Sigmoid colon (tissue), 7 donors: Measurements from ENCODE around the gene C7orf25. TPM values are rescaled to one million over a fixed set of nuclear protein-coding genes. Genes with fewer than 3 reads are reported as not detected.
"Not testable (repeated sequence)": the region's sequence is repeated elsewhere in the genome, so short reads cannot be mapped to it uniquely, and the experiment has no call there.

Source experiments
- DNase-seq: peaks from one replicate; pipeline ENCODE4 v3.0.0-alpha.2; 2019
- H3K27ac ChIP-seq, 4 donors: fragments of 200-600 bp; sonication (generic); one replicate each; pipeline ENCODE4 v1.5.1; 2016 to 2019; ENCODE audit warnings: mild to moderate bottlenecking in 1 of 4
- H3K27me3 ChIP-seq, 3 donors: fragments of 200-600 bp; sonication (generic); one replicate each; pipeline ENCODE4 v1.5.1; 2019; ENCODE audit warnings: mild to moderate bottlenecking in 1 of 3
- H3K36me3 ChIP-seq, 4 donors: fragments of 200-600 bp; sonication (generic); one replicate each; pipeline ENCODE4 v1.5.1; 2016 to 2019
- H3K4me1 ChIP-seq, 4 donors: fragments of 200-600 bp; sonication (generic); one replicate each; pipeline ENCODE4 v1.5.1; 2017 to 2019
- H3K4me3 ChIP-seq, 4 donors: fragments of 200-600 bp; sonication (generic); one replicate each; pipeline ENCODE4 v1.5.1; 2017 to 2019; ENCODE audit warnings: mild to moderate bottlenecking in 2 of 4, moderate library complexity in 1 of 4
- H3K9me3 ChIP-seq, 4 donors: fragments of 200-600 bp in 3 of 4; sonication (generic) in 3 of 4; one replicate each; pipeline versions ENCODE4 v1.5.1 to v1.6.1; 2013 to 2019
- CTCF ChIP-seq, 4 experiments: fragments of 450-650 bp in 3 of 4; fragments of 200-600 bp in 1 of 4; IDR thresholded peaks; one replicate each; pipeline ENCODE4 v1.5.1; 2016 to 2019; ENCODE audit warnings: antibody characterized with exemption in 4 of 4, mild to moderate bottlenecking in 3 of 4, moderate library complexity in 2 of 4
- EP300 ChIP-seq, 4 donors: sonication (generic); formaldehyde crosslinking; IDR thresholded peaks; one replicate each; pipeline ENCODE4 v1.6.1; 2017; ENCODE audit warnings: antibody characterized with exemption in 4 of 4
- POLR2A ChIP-seq, 2 donors: fragments of 450-650 bp; IDR thresholded peaks; one replicate each; pipeline ENCODE4 v1.6.1; 2016; ENCODE audit warnings: antibody characterized with exemption in 2 of 2, mild to moderate bottlenecking in 2 of 2, moderate library complexity in 2 of 2
- POLR2AphosphoS5 ChIP-seq, 4 donors: sonication (generic); formaldehyde crosslinking; IDR thresholded peaks; one replicate each; pipeline ENCODE4 v1.6.1; 2017; ENCODE audit warnings: antibody characterized with exemption in 4 of 4
- WGBS, 2 donors: extraction: QIAGEN DNeasy Blood & Tissue Kit; methylation state at CpG; one replicate each; pipeline ENCODE4 v1.1.7; 2013; 5-methylcytosine and 5-hydroxymethylcytosine counted together
- intact Hi-C: fragments of 100-400 bp; cut with DNase I; formaldehyde crosslinking; loops from one replicate; pipeline ENCODE4 v1.15.1; 2023
- polyA plus RNA-seq, 3 donors: library from polyadenylated mRNA; stranded (reverse); fragments of 200-250 nt; gene quantifications; one replicate each; pipeline ENCODE4 v1.2.3, GENCODE V29; 2013
- total RNA-seq, 4 donors: library from RNA; depleted of rRNA; stranded (reverse); fragments of >200 nt; gene quantifications; one replicate each; pipeline ENCODE4 v1.1.0, GENCODE V29; 2016
- donor health status: healthy with polysubstance abuse.
- donor health status: Bipolar disorder and iron deficiency.
- donor health status: healthy.

C7orf25 gene
- total and polyA plus RNA-seq, 7 donors: 3.9 to 13.0 (median 6.7) TPM

GRCh38 chr7:42893346-42894240 is 18.3 kb downstream of the C7orf25 start:
- no peak overlapping the region for H3K27ac ChIP-seq
- no peak for DNase-seq
- H3K4me3 ChIP-seq: no peak overlapping the region
- H3K9me3 ChIP-seq: peaks cover 0 to 4% (median 0%) of the 10 kb centered on the region in 4 donors
- intact Hi-C loops: no loop called here
- H3K4me1 ChIP-seq: peaks cover 0 to 3% (median 1%) of the 10 kb centered on the region in 4 donors
- no peaks in the 10 kb centered on the region for H3K27me3 ChIP-seq
- TF ChIP-seq EP300 (IDR thresholded peaks at IDR 0.05) (no peak), CTCF (IDR thresholded peaks at IDR 0.05) (no peak), POLR2A (IDR thresholded peaks at IDR 0.05) (no peak), POLR2AphosphoS5 (IDR thresholded peaks at IDR 0.05) (no peak)
- H3K36me3 ChIP-seq: no peaks in the 10 kb centered on the region
- 75 to 82% methylated on average over 9 of the region's 9 CpGs for WGBS, 2 donors

GRCh38 chr7:42886893-42887505 is 24.9 kb downstream of the C7orf25 start:
- no peaks in the 10 kb centered on the region for H3K27me3 ChIP-seq
- intact Hi-C loops: no loop called here
- H3K4me3 ChIP-seq: no peak overlapping the region
- H3K4me1 ChIP-seq: peaks cover 0 to 14% (median 9%) of the 10 kb centered on the region in 4 donors
- H3K36me3 ChIP-seq: no peaks in the 10 kb centered on the region
- no peak for DNase-seq
- H3K27ac ChIP-seq: no peak overlapping the region
- no peaks in the 10 kb centered on the region for H3K9me3 ChIP-seq
- TF ChIP-seq POLR2A (IDR thresholded peaks at IDR 0.05) (no peak), EP300 (IDR thresholded peaks at IDR 0.05) (no peak), CTCF (IDR thresholded peaks at IDR 0.05) (no peak), POLR2AphosphoS5 (IDR thresholded peaks at IDR 0.05) (no peak)

- Histone ChIP-seq H3K27ac (no peak overlapping the region), H3K36me3 (no peaks in the 10 kb centered on the region), H3K9me3 (no peaks in the 10 kb centered on the region), H3K4me3 (no peak overlapping the region), H3K27me3 (no peaks in the 10 kb centered on the region), H3K4me1 (peaks cover 0 to 14% (median 9%) of the 10 kb centered on the region in 4 donors)
- TF ChIP-seq CTCF (IDR thresholded peaks at IDR 0.05) (no peak), EP300 (IDR thresholded peaks at IDR 0.05) (no peak), POLR2A (IDR thresholded peaks at IDR 0.05) (no peak), POLR2AphosphoS5 (IDR thresholded peaks at IDR 0.05) (no peak)
- DNase-seq: no peak
- intact Hi-C loops: no loop called here
- 63 to 73% methylated on average over 2 of the region's 2 CpGs for WGBS, 2 donors
These were observed 25.7 kb downstream of the C7orf25 start for GRCh38 chr7:42886129-42886528.

GRCh38 chr7:42885183-42885582 is 26.7 kb downstream of the C7orf25 start:
- WGBS, 2 donors: 94 to 97% methylated on average over 8 of the region's 8 CpGs
- DNase-seq, H3K4me3 ChIP-seq, H3K27me3 ChIP-seq, H3K9me3 ChIP-seq, intact Hi-C loops, H3K27ac ChIP-seq, H3K36me3 ChIP-seq: not testable (repeated sequence)
- H3K4me1 ChIP-seq: peaks cover 0 to 14% (median 9%) of the 10 kb centered on the region in 4 donors

GRCh38 chr7:42883950-42884349 is 27.9 kb downstream of the C7orf25 start:
- no peaks in the 10 kb centered on the region for H3K27me3 ChIP-seq
- WGBS, 2 donors: 77 to 93% methylated on average over 6 of the region's 6 CpGs
- no peaks in the 10 kb centered on the region for H3K9me3 ChIP-seq
- no peak overlapping the region for H3K27ac ChIP-seq
- no peak for TF ChIP-seq CTCF (IDR thresholded peaks at IDR 0.05)
- no peak for TF ChIP-seq POLR2A (IDR thresholded peaks at IDR 0.05)
- no peak for TF ChIP-seq EP300 (IDR thresholded peaks at IDR 0.05)
- no peak for TF ChIP-seq POLR2AphosphoS5 (IDR thresholded peaks at IDR 0.05)
- H3K4me3 ChIP-seq: no peak overlapping the region
- DNase-seq: no peak
- intact Hi-C loops: no loop called here
- no peaks in the 10 kb centered on the region for H3K36me3 ChIP-seq
- peaks cover 0 to 14% (median 9%) of the 10 kb centered on the region in 4 donors for H3K4me1 ChIP-seq
